Activated CD4-positive, alpha-beta T cell treated with anti-CD3 and anti-CD28 coated beads for 36 hours (primary cell): ENCODE results near the gene CMPK1. TPM values are rescaled to one million over a fixed set of nuclear protein-coding genes. Genes with fewer than 3 reads are reported as not detected.

Experiments
- ATAC-seq: fragments of 200-7000 bp; cut with Tn5 transposase; one replicate; pipeline ENCODE4 v1.10.0; 2021; ENCODE audit warnings: mild to moderate bottlenecking, moderate library complexity
- CTCF ChIA-PET: fragments of 350-600 bp; sonication (Branson Sonifier 250); formaldehyde crosslinking; loops from one replicate; lab custom pipeline; 2021; ENCODE audit warnings: antibody characterized with exemption; lab: Charles Lee
- POLR2A ChIA-PET: fragments of 350-600 bp; sonication (Branson Sonifier 250); formaldehyde crosslinking; loops from one replicate; lab custom pipeline; 2021; ENCODE audit warnings: antibody characterized with exemption, inconsistent platforms; lab: Charles Lee
- DNase-seq: peaks from one replicate; pipeline ENCODE4 v3.0.0-alpha.2; 2020
- H3K27ac Mint-ChIP-seq: one replicate; pipeline ENCODE4 v1.8.0; 2021; ENCODE audit warnings: mixed read lengths
- H3K27me3 Mint-ChIP-seq: one replicate; pipeline ENCODE4 v1.8.0; 2021; ENCODE audit warnings: mixed read lengths
- H3K36me3 Mint-ChIP-seq: one replicate; pipeline ENCODE4 v1.8.0; 2021; ENCODE audit warnings: low read depth, mixed read lengths
- H3K4me1 Mint-ChIP-seq: one replicate; pipeline ENCODE4 v1.8.0; 2021; ENCODE audit warnings: mixed read lengths
- H3K4me3 Mint-ChIP-seq: one replicate; pipeline ENCODE4 v1.8.0; 2021; ENCODE audit warnings: mild to moderate bottlenecking, moderate library complexity, mixed read lengths
- H3K9me3 Mint-ChIP-seq: one replicate; pipeline ENCODE4 v1.8.0; 2021; ENCODE audit warnings: low read depth, mixed read lengths
- intact Hi-C, 2 experiments: fragments of 100-400 bp; cut with DNase I in 1 of 2; cut with micrococcal nuclease in 1 of 2; formaldehyde crosslinking; loops; one replicate each; pipeline versions ENCODE4 v1.14.2 to v1.15.1; 2022 to 2024; cut with DNase I, micrococcal nuclease
- total RNA-seq, 2 experiments: library from RNA; stranded (reverse); gene quantifications; one replicate each; pipeline ENCODE4 v1.2.3, GENCODE V29; 2021

CMPK1 gene
- total RNA-seq, 2 experiments from 2014 or later: 97.7 to 134 TPM

DNA sequence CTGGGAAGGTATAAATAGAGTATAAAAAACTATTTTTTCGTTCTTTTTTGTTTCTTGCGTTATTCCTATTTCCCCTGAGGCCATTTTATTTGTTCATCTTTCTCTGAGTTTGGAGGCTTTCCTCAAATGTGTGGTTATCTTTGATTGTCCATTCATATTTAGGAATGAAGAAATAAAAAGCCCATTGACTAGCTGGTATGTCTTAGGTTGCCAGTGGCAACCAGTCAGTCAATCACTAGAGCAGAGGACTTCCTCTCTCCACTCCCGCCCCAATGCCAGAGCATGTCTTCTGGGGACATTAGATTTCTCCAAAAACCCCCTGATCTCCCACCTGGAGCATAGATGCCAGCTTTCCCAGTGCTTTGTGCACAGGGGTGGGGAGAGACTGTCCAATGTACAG, 61.8 kb downstream of the CMPK1 start:
- DNase-seq (no peak), ATAC-seq (no peak)
- POLR2A ChIA-PET: no interaction called here
- H3K27me3 Mint-ChIP-seq: peaks cover 8% of the 10 kb centered on the region
- no peak overlapping the region for H3K4me3 Mint-ChIP-seq
- CTCF ChIA-PET: no interaction called here
- no peak overlapping the region for H3K27ac Mint-ChIP-seq
- no peaks in the 10 kb centered on the region for H3K4me1 Mint-ChIP-seq
- no peaks in the 10 kb centered on the region for H3K9me3 Mint-ChIP-seq
- no peaks in the 10 kb centered on the region for H3K36me3 Mint-ChIP-seq
- intact Hi-C loops: no loop called here

DNA sequence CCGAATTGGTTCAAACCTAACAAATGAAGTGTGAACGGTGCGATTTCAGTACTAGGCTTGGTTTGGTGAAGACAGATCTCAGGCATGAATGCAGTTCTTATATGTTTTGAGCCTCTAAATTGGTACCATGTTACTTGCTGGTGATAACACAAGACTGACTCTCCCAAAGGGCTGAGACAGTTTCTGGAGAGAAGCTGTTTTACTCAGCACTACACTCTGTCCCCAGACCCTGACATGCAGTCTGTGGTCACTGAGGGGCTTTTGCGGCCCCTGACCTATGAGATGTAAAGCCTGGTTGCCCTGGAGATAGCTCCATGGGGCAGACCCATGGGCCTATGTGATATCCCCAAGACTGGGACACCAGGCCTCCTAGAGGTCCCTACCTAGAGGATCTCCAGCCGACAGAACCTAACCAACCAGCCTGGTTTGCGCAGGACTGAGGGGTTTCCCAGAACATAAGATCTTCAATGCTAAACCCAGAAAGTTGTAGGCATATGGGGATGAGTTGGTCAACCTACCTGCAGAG, 63.1 kb downstream of the CMPK1 start:
- no peak overlapping the region for H3K27ac Mint-ChIP-seq
- intact Hi-C loops: no loop called here
- no peaks in the 10 kb centered on the region for H3K4me1 Mint-ChIP-seq
- H3K36me3 Mint-ChIP-seq: no peaks in the 10 kb centered on the region
- POLR2A ChIA-PET: no interaction called here
- DNase-seq (no peak), ATAC-seq (no peak)
- no peaks in the 10 kb centered on the region for H3K9me3 Mint-ChIP-seq
- H3K27me3 Mint-ChIP-seq: peaks cover 12% of the 10 kb centered on the region
- no peak overlapping the region for H3K4me3 Mint-ChIP-seq
- CTCF ChIA-PET: interaction anchor here (0.5 to 1.0 kb wide), 2 partner anchors 9 to 42 kb away, joined by 3 read pairs; no protein-coding TSS in a partner anchor

DNA sequence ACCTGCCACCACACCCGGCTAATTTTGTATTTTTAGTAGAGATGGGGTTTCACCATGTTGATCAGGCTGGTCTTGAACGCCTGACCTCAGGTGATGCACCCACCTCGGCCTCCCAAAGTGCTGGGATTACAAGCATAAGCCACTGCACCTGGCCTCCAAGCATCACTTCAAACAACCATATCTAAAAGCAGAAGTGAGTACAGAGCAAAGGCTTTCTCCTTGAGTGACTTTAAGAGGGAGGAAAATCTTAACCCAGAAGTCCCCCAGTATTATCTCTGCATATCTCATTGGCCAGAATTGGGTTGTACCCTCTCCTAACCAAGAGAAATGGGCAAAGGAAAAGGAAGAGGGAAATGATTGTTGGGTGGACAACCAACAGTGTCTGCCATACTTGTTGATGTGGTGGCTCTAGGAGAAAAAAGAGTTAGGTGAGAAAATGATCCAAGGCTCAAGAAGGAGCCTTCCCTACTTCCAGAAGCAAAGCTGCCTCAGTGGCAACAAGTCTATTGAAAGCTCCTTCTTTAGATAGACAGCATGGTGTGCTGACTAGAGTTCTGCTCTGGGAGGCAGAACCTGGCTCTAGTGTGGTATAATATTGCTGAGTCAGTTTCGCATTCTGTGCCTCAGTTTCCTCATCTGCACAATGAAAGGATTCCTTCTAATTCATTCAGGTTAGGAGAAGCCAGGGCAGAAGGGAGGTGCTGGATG, 65.7 kb downstream of the CMPK1 start:
- H3K27ac Mint-ChIP-seq: no peak overlapping the region
- POLR2A ChIA-PET: no interaction called here
- H3K4me1 Mint-ChIP-seq: no peaks in the 10 kb centered on the region
- H3K9me3 Mint-ChIP-seq: no peaks in the 10 kb centered on the region
- no peaks in the 10 kb centered on the region for H3K36me3 Mint-ChIP-seq
- peaks cover 10% of the 10 kb centered on the region for H3K27me3 Mint-ChIP-seq
- DNase-seq (no peak), ATAC-seq (no peak)
- intact Hi-C loops: no loop called here
- CTCF ChIA-PET: interaction anchor here (1.2 kb wide), 1 partner anchor 11 kb away, joined by 3 read pairs; no protein-coding TSS in a partner anchor
- no peak overlapping the region for H3K4me3 Mint-ChIP-seq

DNA sequence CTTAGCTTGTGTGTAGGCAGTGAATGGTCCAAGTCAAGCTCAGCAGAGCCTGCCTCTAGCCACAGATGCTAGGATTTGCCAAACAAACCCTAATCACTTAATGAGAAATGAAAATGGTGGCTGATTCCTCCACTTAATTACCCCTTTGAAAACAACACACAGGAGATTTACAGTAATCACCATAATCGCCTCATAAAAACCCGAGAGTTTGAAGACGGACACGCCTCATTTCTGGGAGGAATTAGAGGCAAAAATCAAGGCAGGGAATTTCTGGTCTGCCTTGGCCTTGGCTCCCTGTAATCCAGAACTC, 66.2 kb downstream of the CMPK1 start:
- CTCF ChIA-PET: interaction anchor here (1.2 to 1.3 kb wide), 2 partner anchors 11 to 326 kb away, joined by 3 read pairs; no protein-coding TSS in a partner anchor
- DNase-seq: no peak
- no peaks in the 10 kb centered on the region for H3K36me3 Mint-ChIP-seq
- no peak for ATAC-seq
- intact Hi-C loops: no loop called here
- H3K9me3 Mint-ChIP-seq: no peaks in the 10 kb centered on the region
- no peak overlapping the region for H3K27ac Mint-ChIP-seq
- H3K27me3 Mint-ChIP-seq: peaks cover 10% of the 10 kb centered on the region
- H3K4me3 Mint-ChIP-seq: no peak overlapping the region
- no peaks in the 10 kb centered on the region for H3K4me1 Mint-ChIP-seq
- POLR2A ChIA-PET: no interaction called here

DNA sequence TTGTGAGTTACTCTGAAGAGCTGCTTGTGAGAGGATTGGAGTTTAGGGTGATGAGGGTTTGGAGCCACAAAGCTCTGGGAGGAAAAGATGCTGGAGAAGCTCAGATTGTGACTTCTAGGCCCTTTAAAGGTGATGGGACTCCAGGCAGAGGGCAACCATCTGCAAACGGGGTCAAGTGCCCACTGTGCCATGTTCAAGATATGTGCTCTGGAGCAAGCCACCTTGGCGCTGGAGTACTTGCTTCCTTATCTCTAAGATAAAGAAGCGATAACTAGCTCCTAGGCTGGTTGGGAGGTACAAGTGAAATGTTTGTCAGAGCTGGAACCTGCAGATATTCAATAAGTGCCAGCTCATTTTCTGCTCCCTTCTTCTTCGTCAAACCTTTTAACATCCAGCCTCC, 68.2 kb downstream of the CMPK1 start:
- Mint-ChIP-seq H3K36me3 (no peaks in the 10 kb centered on the region), H3K27ac (no peak overlapping the region), H3K9me3 (no peaks in the 10 kb centered on the region), H3K4me3 (no peak overlapping the region), H3K4me1 (no peaks in the 10 kb centered on the region), H3K27me3 (peaks cover 14% of the 10 kb centered on the region)
- CTCF ChIA-PET: interaction anchor here (0.7 kb wide), 1 partner anchor 18 kb away, joined by 3 read pairs; no protein-coding TSS in a partner anchor
- DNase-seq: no peak
- POLR2A ChIA-PET: interaction anchor here (0.6 kb wide), 1 partner anchor 63 kb away, joined by 10 read pairs; no protein-coding TSS in a partner anchor
- intact Hi-C loops: no loop called here
- no peak for ATAC-seq

DNA sequence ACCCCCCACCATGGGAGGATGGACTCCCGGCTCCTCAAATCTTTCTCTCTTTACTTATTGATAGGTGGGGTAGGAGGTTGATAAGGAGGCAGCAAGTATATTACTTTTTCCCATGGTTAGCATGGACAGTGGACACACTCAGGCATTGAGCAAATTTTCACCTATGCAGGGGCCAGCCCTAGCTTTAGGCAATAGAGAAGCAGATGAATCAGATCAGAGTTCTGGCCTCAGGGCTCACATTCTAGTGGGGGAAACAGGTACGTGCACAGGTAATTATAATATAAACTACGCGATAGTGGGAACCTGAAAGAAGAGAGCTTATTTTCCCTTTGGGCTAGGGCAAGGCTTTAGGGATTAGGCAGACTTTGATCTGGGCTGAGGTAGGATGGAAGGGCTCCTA, 69.0 kb downstream of the CMPK1 start:
- POLR2A ChIA-PET: no interaction called here
- intact Hi-C loops: no loop called here
- no peaks in the 10 kb centered on the region for H3K4me1 Mint-ChIP-seq
- no peak overlapping the region for H3K4me3 Mint-ChIP-seq
- no peaks in the 10 kb centered on the region for H3K36me3 Mint-ChIP-seq
- no peak for DNase-seq
- no peak overlapping the region for H3K27ac Mint-ChIP-seq
- H3K9me3 Mint-ChIP-seq: no peaks in the 10 kb centered on the region
- CTCF ChIA-PET: interaction anchor here (0.7 kb wide), 1 partner anchor 19 kb away, joined by 3 read pairs; no protein-coding TSS in a partner anchor
- peaks cover 11% of the 10 kb centered on the region for H3K27me3 Mint-ChIP-seq
- no peak for ATAC-seq

DNA sequence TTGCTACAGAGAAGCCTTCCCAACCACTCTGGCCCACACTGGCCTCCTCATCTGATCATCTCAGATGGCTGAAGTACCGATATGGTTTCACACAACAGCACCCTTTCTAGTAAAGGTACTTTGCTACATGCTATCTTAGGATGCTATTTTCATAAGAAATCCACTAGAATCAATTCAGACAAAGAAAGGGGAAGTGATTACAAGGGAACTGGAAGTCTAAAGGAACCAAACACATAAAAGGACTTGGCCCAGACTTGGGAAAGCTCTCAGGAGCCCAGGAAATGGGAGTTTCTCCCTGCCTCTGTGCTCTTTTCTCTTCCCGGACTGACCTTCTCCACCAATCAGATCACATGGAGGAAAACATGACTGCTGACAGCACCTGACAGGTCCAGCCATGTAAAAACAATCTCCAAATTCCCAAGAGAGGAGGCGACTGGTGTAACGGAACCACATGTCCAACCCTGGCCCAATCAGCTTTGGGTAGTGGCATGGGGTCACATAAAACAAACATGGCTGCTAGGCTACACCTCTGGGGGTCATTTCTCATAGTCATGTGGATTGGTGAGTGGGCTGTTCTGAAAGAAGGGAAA, 69.8 kb downstream of the CMPK1 start:
- intact Hi-C loops: no loop called here
- H3K36me3 Mint-ChIP-seq: no peaks in the 10 kb centered on the region
- H3K27ac Mint-ChIP-seq: no peak overlapping the region
- ATAC-seq: no peak
- peaks cover 11% of the 10 kb centered on the region for H3K27me3 Mint-ChIP-seq
- ChIA-PET CTCF (no interaction called here), POLR2A (no interaction called here)
- DNase-seq: no peak
- no peaks in the 10 kb centered on the region for H3K4me1 Mint-ChIP-seq
- H3K9me3 Mint-ChIP-seq: no peaks in the 10 kb centered on the region
- H3K4me3 Mint-ChIP-seq: no peak overlapping the region

DNA sequence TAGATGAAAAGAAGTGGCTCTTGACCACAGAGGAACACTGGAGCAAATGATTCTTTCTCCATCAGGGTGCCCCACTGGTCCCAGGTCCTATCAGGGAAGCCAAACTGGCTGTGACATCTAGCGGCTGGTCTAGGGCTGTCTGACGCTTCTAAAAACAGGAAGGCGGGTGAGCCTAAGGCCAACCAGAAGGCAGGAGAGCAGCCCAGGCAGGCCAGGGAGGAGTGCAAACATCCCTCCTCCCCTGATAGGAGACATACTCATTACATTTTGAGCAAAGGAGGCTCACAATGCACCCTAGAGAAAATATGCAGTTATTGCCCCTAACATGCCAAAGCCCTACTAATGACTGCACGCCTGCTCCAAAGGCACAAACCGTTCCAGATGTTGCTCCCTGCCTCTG, 72.1 kb downstream of the CMPK1 start:
- peaks cover 11% of the 10 kb centered on the region for H3K27me3 Mint-ChIP-seq

DNA sequence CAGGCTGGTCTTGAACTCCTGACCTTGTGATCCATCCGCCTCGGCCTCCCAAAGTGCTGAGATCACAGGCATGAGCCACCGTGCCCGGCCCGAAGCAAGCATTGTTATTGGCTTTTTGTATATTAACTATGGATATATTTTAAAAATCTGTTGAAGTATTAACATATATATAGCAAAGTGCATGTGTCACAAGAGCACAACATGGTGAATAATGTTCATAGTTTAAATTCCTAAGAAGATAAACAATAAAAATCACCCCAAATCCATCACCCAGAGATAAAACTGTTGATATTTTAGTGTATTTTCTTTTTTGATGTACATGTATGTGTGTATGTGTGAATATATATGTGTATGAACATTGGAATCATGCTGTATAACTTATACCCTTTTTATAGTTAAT, 73.4 kb downstream of the CMPK1 start:
- intact Hi-C loops: no loop called here
- no peaks in the 10 kb centered on the region for H3K9me3 Mint-ChIP-seq
- DNase-seq (no peak), ATAC-seq (no peak)
- CTCF ChIA-PET: no interaction called here
- POLR2A ChIA-PET: no interaction called here
- H3K27me3 Mint-ChIP-seq: peaks cover 7% of the 10 kb centered on the region
- no peak overlapping the region for H3K4me3 Mint-ChIP-seq
- H3K36me3 Mint-ChIP-seq: no peaks in the 10 kb centered on the region
- H3K27ac Mint-ChIP-seq: no peak overlapping the region
- H3K4me1 Mint-ChIP-seq: no peaks in the 10 kb centered on the region

More for the DNA sequence above, 72.1 kb downstream of the CMPK1 start:
- ChIA-PET CTCF (interaction anchor here (0.6 to 1.2 kb wide), 2 partner anchors 14 to 330 kb away, joined by 3 read pairs; no protein-coding TSS in a partner anchor), POLR2A (no interaction called here)
- no peak overlapping the region for H3K27ac Mint-ChIP-seq
- ATAC-seq: no peak
- H3K4me3 Mint-ChIP-seq: no peak overlapping the region
- no peaks in the 10 kb centered on the region for H3K4me1 Mint-ChIP-seq
- intact Hi-C loops: no loop called here
- H3K36me3 Mint-ChIP-seq: no peaks in the 10 kb centered on the region
- no peaks in the 10 kb centered on the region for H3K9me3 Mint-ChIP-seq
- no peak for DNase-seq

DNA sequence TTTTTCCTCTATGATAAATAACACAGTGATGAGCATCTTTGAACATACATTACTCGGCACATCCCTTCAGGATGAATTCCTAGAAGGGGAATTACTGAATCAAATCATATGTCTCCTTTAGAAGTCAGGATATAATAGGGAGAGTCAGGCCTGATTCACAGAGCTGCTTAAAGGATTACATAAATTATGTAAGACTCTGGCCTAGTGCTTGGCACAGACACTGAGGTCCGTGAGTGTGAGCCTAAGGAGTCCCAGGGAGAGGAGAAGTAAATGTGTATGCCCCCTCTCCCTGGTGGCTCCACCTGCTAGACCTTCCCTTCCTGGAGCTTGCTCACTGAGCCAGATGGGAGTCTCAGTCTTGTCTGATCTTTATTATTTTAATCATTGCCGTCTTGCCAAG, 73.9 kb downstream of the CMPK1 start:
- Mint-ChIP-seq H3K4me1 (no peaks in the 10 kb centered on the region), H3K9me3 (no peaks in the 10 kb centered on the region), H3K36me3 (no peaks in the 10 kb centered on the region), H3K27me3 (peaks cover 7% of the 10 kb centered on the region), H3K27ac (no peak overlapping the region), H3K4me3 (no peak overlapping the region)
- ATAC-seq (no peak), DNase-seq (no peak)
- intact Hi-C loops: no loop called here
- POLR2A ChIA-PET: no interaction called here
- CTCF ChIA-PET: no interaction called here

DNA sequence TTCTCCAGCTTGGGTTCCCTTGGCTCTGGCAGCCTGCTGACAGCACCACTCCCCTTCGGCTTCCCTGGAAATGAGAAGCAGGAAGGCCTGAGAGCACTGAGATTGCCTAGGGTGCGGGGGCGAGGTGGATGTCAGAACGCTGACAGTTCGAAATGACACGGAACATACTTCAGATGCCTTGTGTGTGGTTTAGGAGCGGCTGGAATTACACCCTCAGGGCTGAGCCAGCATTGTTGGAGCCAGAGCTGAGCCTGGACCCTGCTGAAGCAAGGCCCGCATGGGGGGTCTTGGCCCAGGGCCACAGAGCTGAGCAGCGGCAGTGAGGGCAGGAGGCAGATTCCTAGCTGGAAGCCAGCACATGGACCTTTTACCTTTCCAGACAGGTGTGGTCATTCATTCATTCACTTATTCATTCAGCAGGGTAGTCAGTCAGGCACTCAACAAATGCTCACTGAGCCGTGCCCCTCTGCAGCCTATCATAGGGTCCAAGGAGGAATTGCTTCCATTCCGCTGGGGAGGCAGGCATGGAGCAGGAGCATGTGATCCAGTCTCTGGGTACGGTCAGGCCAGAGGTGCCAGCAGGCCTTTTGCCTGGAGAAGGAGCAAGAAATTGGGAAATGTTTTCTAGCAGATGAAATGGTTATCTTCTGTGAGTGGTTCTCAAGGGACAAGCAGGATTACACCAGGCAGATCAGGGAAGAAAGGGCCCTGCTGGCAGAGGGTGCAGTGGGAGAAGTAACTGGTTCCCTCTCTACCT, 75.9 kb downstream of the CMPK1 start:
- Mint-ChIP-seq H3K4me1 (no peaks in the 10 kb centered on the region), H3K27ac (no peak overlapping the region), H3K36me3 (no peaks in the 10 kb centered on the region), H3K27me3 (peaks cover 12% of the 10 kb centered on the region), H3K9me3 (no peaks in the 10 kb centered on the region), H3K4me3 (no peak overlapping the region)
- ChIA-PET CTCF (no interaction called here), POLR2A (no interaction called here)
- intact Hi-C loops: no loop called here
- no peak for ATAC-seq
- no peak for DNase-seq
